GM12878 (cell line): Measurements from ENCODE around the gene DIS3L2. TPM values are rescaled to one million over a fixed set of nuclear protein-coding genes. Genes with fewer than 3 reads are reported as not detected.

Source experiments
- ATAC-seq: fragments of 200-7000 bp; cut with Tn5 transposase; 3 replicates; pipeline ENCODE4 v1.9.1; 2020; ENCODE audit warnings: mild to moderate bottlenecking, moderate library complexity
- BruUV-seq: library from RNA; stranded (reverse); fragments of 400-500 nt; replicated peaks from 2 replicates; lab custom pipeline; 2021; lab: Mats Ljungman, UMichigan
- CTCF ChIA-PET: fragments of 300-600 bp; sonication (Branson Sonifier 250); formaldehyde crosslinking; extraction: SDS; loops from one replicate; lab custom pipeline; 2021; ENCODE audit warnings: inconsistent platforms; lab: Yijun Ruan, JAX
- POLR2A ChIA-PET: fragments of 350-600 bp; formaldehyde crosslinking; extraction: SDS; loops from one replicate; lab custom pipeline; 2021; ENCODE audit warnings: inconsistent platforms; lab: Charles Lee
- RAD21 ChIA-PET: fragments of 300-600 bp; sonication (Branson Sonifier 250); formaldehyde crosslinking; loops from one replicate; lab custom pipeline; 2023; ENCODE audit warnings: antibody characterized with exemption; ENCODE audit not compliant: unreplicated experiment; lab: Charles Lee
- SMC1A ChIA-PET: fragments of 300-600 bp; sonication (Branson Sonifier 250); formaldehyde crosslinking; loops from one replicate; lab custom pipeline; 2023; ENCODE audit not compliant: unreplicated experiment, uncharacterized antibody; lab: Charles Lee
- DNase-seq: peaks from one replicate; pipeline ENCODE4 v3.0.0-alpha.2; 2011; ENCODE audit warnings: low read depth, low spot score
- FAIRE-seq: peaks from 3 replicates; lab custom pipeline; 2011; peaks lifted over from hg19 to GRCh38; lab: Jason Lieb, UNC
- H2AFZ ChIP-seq: 2 replicates; pipeline ENCODE4 v1.6.0; 2011; ENCODE audit warnings: low read depth, low read length, control low read depth; ENCODE audit not compliant: control insufficient read depth
- H3K27ac ChIP-seq: 2 replicates; pipeline ENCODE4 v1.5.1; 2011; ENCODE audit warnings: control low read depth; ENCODE audit not compliant: control insufficient read depth, insufficient read depth
- H3K27me3 ChIP-seq, 2 experiments: replicated peaks in 1 of 2; 2 replicates each; pipeline versions ENCODE4 v1.6.0 to v1.6.1; 2011; ENCODE audit warnings: low read length in 1 of 2; ENCODE audit not compliant: control insufficient read depth in 2 of 2, insufficient read depth in 2 of 2
- H3K36me3 ChIP-seq, 2 experiments: 2 replicates each; pipeline ENCODE4 v1.5.1; 2011; ENCODE audit warnings: low read length in 1 of 2; ENCODE audit not compliant: control insufficient read depth in 2 of 2, insufficient read depth in 2 of 2
- H3K4me1 ChIP-seq: 2 replicates; pipeline ENCODE4 v1.6.1; 2011; ENCODE audit warnings: mild to moderate bottlenecking, low read length, moderate library complexity, mixed read lengths; ENCODE audit not compliant: control insufficient read depth, insufficient read depth
- H3K4me2 ChIP-seq: 2 replicates; pipeline ENCODE4 v1.6.0; 2011; ENCODE audit warnings: control low read depth; ENCODE audit not compliant: control insufficient read depth, insufficient read depth
- H3K4me3 ChIP-seq: fragments of 200-600 bp; sonication (generic); 2 replicates; pipeline ENCODE4 v1.5.1; 2016
- H3K79me2 ChIP-seq: 2 replicates; pipeline ENCODE4 v1.6.0; 2011; ENCODE audit warnings: low read length; ENCODE audit not compliant: control insufficient read depth, insufficient read depth
- H3K9ac ChIP-seq: 2 replicates; pipeline ENCODE4 v1.8.0; 2011; ENCODE audit warnings: low read length, control low read depth, mixed read lengths; ENCODE audit not compliant: control insufficient read depth, insufficient read depth
- H3K9me3 ChIP-seq: replicated peaks from 3 replicates; pipeline ENCODE4 v1.5.1; 2011; ENCODE audit warnings: mild to moderate bottlenecking, low read length; ENCODE audit not compliant: control insufficient read depth, insufficient read depth
- H4K20me1 ChIP-seq: 2 replicates; pipeline ENCODE4 v1.6.0; 2011; ENCODE audit not compliant: control insufficient read depth, insufficient read depth
- CHD4 ChIP-seq: fragments of 200-600 bp; sonication (generic); IDR thresholded peaks from 2 replicates; pipeline ENCODE4 v1.6.1; 2016; ENCODE audit warnings: mild to moderate bottlenecking
- CREM ChIP-seq: IDR thresholded peaks from 2 replicates; pipeline ENCODE4 v1.6.1; 2014; ENCODE audit warnings: antibody characterized with exemption, low read depth
- KAT2A ChIP-seq: conservative IDR thresholded peaks from 2 replicates; pipeline ENCODE4 v1.6.1; 2011; ENCODE audit warnings: low read depth, low read length; ENCODE audit not compliant: control insufficient read depth
- MEF2B ChIP-seq: fragments of 450-650 bp; IDR thresholded peaks from 2 replicates; pipeline ENCODE4 v1.6.1; 2018; ENCODE audit warnings: mild to moderate bottlenecking, moderate library complexity; ENCODE audit not compliant: partially characterized antibody, poor library complexity, severe bottlenecking
- NRF1 ChIP-seq: conservative IDR thresholded peaks from 2 replicates; pipeline ENCODE4 v1.6.1; 2011; ENCODE audit warnings: mild to moderate bottlenecking, low read depth, low read length, improper control_type of control experiment
- POLR2AphosphoS2 ChIP-seq: IDR thresholded peaks from 2 replicates; pipeline ENCODE4 v1.6.1; 2011; ENCODE audit warnings: low read depth, mild to moderate bottlenecking, low read length, improper control_type of control experiment, moderate library complexity
- SIN3A ChIP-seq: IDR thresholded peaks from 2 replicates; pipeline ENCODE4 v1.6.1; 2012; ENCODE audit warnings: low read depth, low read length, improper control_type of control experiment
- SUPT20H ChIP-seq: IDR thresholded peaks from 2 replicates; pipeline ENCODE4 v1.6.1; 2011; ENCODE audit warnings: low read depth, mild to moderate bottlenecking, low read length, moderate library complexity, borderline replicate concordance; ENCODE audit not compliant: control insufficient read depth
- ZNF274 ChIP-seq: IDR thresholded peaks from one replicate; pipeline ENCODE4 v1.8.0; 2011; ENCODE audit not compliant: insufficient read length, insufficient read depth
- WGBS: methylation state at CpG from one replicate; pipeline ENCODE4 v1.1.6; 2016; ENCODE audit warnings: low lambda C conversion rate; ENCODE audit not compliant: insufficient replicate concordance, insufficient coverage; ENCODE audit errors: missing lambda C conversion rate; 5-methylcytosine and 5-hydroxymethylcytosine counted together
- in situ Hi-C: fragments of 300-500 bp; cut with MboI; formaldehyde crosslinking; loops from 9 replicates; pipeline ENCODE4 v1.14.3; 2018; ENCODE audit warnings: mixed read lengths
- intact Hi-C: fragments of 100-400 bp; cut with micrococcal nuclease; formaldehyde crosslinking; loops from one replicate; pipeline ENCODE4 v1.14.2; 2022; ENCODE audit not compliant: unreplicated experiment
- polyA plus RNA-seq, 11 experiments: library from polyadenylated mRNA; depleted of rRNA in 4 of 11; unstranded in 6 of 11; stranded (reverse) in 5 of 11; fragments of >200 nt; fragmentation: Nextera tagmentation in 4 of 11; fragmentation: Illumina TruSeq in 1 of 11; extraction: Ambion mirVana in 4 of 11; extraction: Trizol in 1 of 11; gene quantifications; 1 replicate in 1 of 11; 2 replicates in 10 of 11; pipeline versions ENCODE4 v1.2.1 to v1.2.3, GENCODE V29; 2011 to 2016; ENCODE audit warnings: inconsistent platforms in 2 of 11, missing spikeins in 2 of 11, low read depth in 1 of 11
- total RNA-seq, 4 experiments: library from RNA; depleted of rRNA in 3 of 4; stranded (reverse); fragments of >200 nt in 3 of 4; fragmentation: Illumina TruSeq in 1 of 4; extraction: Trizol in 1 of 4; gene quantifications; 2 replicates each; pipeline versions ENCODE4 v1.2.1 to v1.2.3, GENCODE V29; 2013 to 2021
- TF ChIP-seq, protein P1 (sequence below): fragments of 450-650 bp; IDR thresholded peaks from 2 replicates; pipeline ENCODE4 v1.6.1; 2017; ENCODE audit warnings: antibody characterized with exemption, mild to moderate bottlenecking, moderate library complexity
- TF ChIP-seq, protein P2 (sequence below): fragments of 450-650 bp; IDR thresholded peaks from 2 replicates; pipeline ENCODE4 v1.6.1; 2014; ENCODE audit warnings: mild to moderate bottlenecking
- TF ChIP-seq, protein P3 (sequence below): fragments of 450-650 bp; IDR thresholded peaks from 2 replicates; pipeline ENCODE4 v1.6.1; 2017; ENCODE audit warnings: low read depth, mild to moderate bottlenecking, moderate library complexity

Gene DIS3L2
- total and polyA plus RNA-seq, 10 of the 15 experiments (the other 5 are each of a cell fraction or from before 2014, with no cell fraction given) = 3.5 to 27.1 (median 16.0) TPM

DNA sequence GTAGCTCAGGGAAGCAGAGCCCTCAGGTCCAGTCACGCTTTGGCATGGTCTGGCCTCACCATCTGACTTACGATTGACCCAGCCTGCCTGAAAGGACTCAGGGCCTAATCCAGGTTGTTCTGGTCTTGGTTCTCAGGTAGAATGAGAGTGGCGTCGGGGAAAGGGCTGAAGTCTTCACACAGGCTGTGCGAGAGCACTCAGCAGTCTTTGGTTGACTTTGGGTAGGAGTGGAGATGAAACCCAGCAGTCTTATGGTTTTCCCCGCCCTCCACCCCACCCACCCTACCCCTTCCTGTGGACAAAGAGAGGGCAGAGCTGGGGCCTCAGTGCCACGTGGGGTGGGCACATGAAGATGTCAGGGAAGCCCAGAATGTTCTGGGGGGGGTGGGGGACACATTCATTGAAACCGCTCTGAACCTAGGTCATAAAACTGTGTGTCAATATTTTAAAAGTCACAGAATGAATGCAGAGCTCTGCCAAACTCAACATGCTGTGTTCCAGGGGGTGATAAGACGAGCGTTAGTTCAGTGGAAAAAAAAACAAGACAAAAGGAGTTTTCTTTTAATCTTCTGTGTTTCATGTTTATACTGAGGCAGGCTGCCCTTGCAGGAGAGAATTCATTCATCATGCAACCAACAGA lies 358.4 kb downstream of the DIS3L2 start:
- intact Hi-C loops = loop anchor here (10.0 kb wide), 1 partner anchor 175 kb away; no protein-coding TSS in a partner anchor
- Histone ChIP-seq H3K9me3 (no peaks in the 10 kb centered on the region), H3K9ac (no peak overlapping the region), H3K4me3 (no peak overlapping the region), H3K4me2 (no peak overlapping the region), H4K20me1 (no peaks in the 10 kb centered on the region), H2AFZ (no peak overlapping the region), H3K27me3 (no peaks in the 10 kb centered on the region), H3K79me2 (no peaks in the 10 kb centered on the region), H3K27ac (no peak overlapping the region), H3K4me1 (peaks cover 10% of the 10 kb centered on the region), H3K36me3 (no peaks in the 10 kb centered on the region; a peak in 1 of 4 replicates)
- CTCF ChIA-PET = no interaction called here
- no peak for ATAC-seq
- FAIRE-seq = no peak
- SMC1A ChIA-PET = no interaction called here
- TF ChIP-seq ZNF274 = no peak
- TF ChIP-seq, protein P1, sequence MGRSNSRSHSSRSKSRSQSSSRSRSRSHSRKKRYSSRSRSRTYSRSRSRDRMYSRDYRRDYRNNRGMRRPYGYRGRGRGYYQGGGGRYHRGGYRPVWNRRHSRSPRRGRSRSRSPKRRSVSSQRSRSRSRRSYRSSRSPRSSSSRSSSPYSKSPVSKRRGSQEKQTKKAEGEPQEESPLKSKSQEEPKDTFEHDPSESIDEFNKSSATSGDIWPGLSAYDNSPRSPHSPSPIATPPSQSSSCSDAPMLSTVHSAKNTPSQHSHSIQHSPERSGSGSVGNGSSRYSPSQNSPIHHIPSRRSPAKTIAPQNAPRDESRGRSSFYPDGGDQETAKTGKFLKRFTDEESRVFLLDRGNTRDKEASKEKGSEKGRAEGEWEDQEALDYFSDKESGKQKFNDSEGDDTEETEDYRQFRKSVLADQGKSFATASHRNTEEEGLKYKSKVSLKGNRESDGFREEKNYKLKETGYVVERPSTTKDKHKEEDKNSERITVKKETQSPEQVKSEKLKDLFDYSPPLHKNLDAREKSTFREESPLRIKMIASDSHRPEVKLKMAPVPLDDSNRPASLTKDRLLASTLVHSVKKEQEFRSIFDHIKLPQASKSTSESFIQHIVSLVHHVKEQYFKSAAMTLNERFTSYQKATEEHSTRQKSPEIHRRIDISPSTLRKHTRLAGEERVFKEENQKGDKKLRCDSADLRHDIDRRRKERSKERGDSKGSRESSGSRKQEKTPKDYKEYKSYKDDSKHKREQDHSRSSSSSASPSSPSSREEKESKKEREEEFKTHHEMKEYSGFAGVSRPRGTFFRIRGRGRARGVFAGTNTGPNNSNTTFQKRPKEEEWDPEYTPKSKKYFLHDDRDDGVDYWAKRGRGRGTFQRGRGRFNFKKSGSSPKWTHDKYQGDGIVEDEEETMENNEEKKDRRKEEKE = no peak
- no peak for TF ChIP-seq SUPT20H
- TF ChIP-seq MEF2B = no peak
- TF ChIP-seq, protein P2, sequence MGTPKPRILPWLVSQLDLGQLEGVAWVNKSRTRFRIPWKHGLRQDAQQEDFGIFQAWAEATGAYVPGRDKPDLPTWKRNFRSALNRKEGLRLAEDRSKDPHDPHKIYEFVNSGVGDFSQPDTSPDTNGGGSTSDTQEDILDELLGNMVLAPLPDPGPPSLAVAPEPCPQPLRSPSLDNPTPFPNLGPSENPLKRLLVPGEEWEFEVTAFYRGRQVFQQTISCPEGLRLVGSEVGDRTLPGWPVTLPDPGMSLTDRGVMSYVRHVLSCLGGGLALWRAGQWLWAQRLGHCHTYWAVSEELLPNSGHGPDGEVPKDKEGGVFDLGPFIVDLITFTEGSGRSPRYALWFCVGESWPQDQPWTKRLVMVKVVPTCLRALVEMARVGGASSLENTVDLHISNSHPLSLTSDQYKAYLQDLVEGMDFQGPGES = no peak
- TF ChIP-seq NRF1 = no peak
- TF ChIP-seq POLR2AphosphoS2 = no peak
- TF ChIP-seq CHD4 = no peak
- TF ChIP-seq SIN3A = no peak
- no peak for TF ChIP-seq CREM
- no peak for TF ChIP-seq KAT2A
- TF ChIP-seq, protein P3, sequence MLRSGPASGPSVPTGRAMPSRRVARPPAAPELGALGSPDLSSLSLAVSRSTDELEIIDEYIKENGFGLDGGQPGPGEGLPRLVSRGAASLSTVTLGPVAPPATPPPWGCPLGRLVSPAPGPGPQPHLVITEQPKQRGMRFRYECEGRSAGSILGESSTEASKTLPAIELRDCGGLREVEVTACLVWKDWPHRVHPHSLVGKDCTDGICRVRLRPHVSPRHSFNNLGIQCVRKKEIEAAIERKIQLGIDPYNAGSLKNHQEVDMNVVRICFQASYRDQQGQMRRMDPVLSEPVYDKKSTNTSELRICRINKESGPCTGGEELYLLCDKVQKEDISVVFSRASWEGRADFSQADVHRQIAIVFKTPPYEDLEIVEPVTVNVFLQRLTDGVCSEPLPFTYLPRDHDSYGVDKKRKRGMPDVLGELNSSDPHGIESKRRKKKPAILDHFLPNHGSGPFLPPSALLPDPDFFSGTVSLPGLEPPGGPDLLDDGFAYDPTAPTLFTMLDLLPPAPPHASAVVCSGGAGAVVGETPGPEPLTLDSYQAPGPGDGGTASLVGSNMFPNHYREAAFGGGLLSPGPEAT = no peak
- 85% methylated on average over 10 of the region's 10 CpGs for WGBS
- RAD21 ChIA-PET = no interaction called here
- no TSS peak for BruUV-seq
- DNase-seq = no peak
- POLR2A ChIA-PET = no interaction called here
- in situ Hi-C loops = no loop called here
